SU-DHL-6 (cell line): ENCODE results near the gene UNC5A.

Experiments used
- H2AFZ ChIP-seq: fragments of 200-600 bp; sonication (generic); 2 replicates; pipeline ENCODE4 v1.6.1; 2014; ENCODE audit warnings: low read depth, mild to moderate bottlenecking, moderate library complexity, mixed read lengths, antibody characterized with exemption, low read length; ENCODE audit not compliant: severe bottlenecking
- H3F3A ChIP-seq: fragments of 200-600 bp; shearing (Covaris generic); 2 replicates; pipeline ENCODE4 v1.6.0; 2016; ENCODE audit warnings: antibody characterized with exemption, mild to moderate bottlenecking; ENCODE audit not compliant: insufficient read depth
- H3K27ac ChIP-seq: fragments of 200-600 bp; sonication (generic); 2 replicates; pipeline ENCODE4 v1.5.1; 2016; ENCODE audit warnings: low read depth, mild to moderate bottlenecking, low read length, moderate library complexity, mixed read lengths
- H3K27me3 ChIP-seq: fragments of 200-600 bp; sonication (generic), shearing (Covaris generic); 2 replicates; pipeline ENCODE4 v1.6.0; 2014; ENCODE audit warnings: mild to moderate bottlenecking, low read length
- H3K36me3 ChIP-seq: fragments of 200-600 bp; sonication (generic); 2 replicates; pipeline ENCODE4 v1.6.1; 2014; ENCODE audit warnings: mild to moderate bottlenecking, low read length, mixed read lengths
- H3K4me2 ChIP-seq: fragments of 300-600, 200-600 bp; shearing (Covaris generic), sonication (generic); 2 replicates; pipeline ENCODE4 v1.6.0; 2014; ENCODE audit warnings: low read length, low read depth, mild to moderate bottlenecking; ENCODE audit not compliant: poor library complexity, severe bottlenecking
- H3K4me3 ChIP-seq: fragments of 200-600 bp; sonication (generic); 2 replicates; pipeline ENCODE4 v1.5.1; 2014; ENCODE audit warnings: antibody characterized with exemption, low read length, mild to moderate bottlenecking, mixed read lengths; ENCODE audit not compliant: insufficient read depth, poor library complexity, severe bottlenecking
- H3K79me2 ChIP-seq: fragments of 200-600 bp; sonication (generic); 2 replicates; pipeline ENCODE4 v1.6.1; 2014; ENCODE audit warnings: mild to moderate bottlenecking, low read length, moderate library complexity; ENCODE audit not compliant: insufficient read depth
- H3K9ac ChIP-seq: fragments of 200-600 bp; sonication (generic); 2 replicates; pipeline ENCODE4 v1.7.0; 2014; ENCODE audit warnings: mild to moderate bottlenecking, low read length
- H3K9me2 ChIP-seq: fragments of 200-600 bp; sonication (generic); replicated peaks from 2 replicates; pipeline ENCODE4 v1.6.1; 2014; ENCODE audit warnings: low read length; ENCODE audit not compliant: insufficient read depth
- H3K9me3 ChIP-seq: fragments of 200-600 bp; sonication (generic); 2 replicates; pipeline ENCODE4 v1.6.1; 2014; ENCODE audit warnings: low read length, mixed read lengths; ENCODE audit not compliant: insufficient read depth
- H4K20me1 ChIP-seq: fragments of 200-600 bp; sonication (generic); 2 replicates; pipeline ENCODE4 v1.6.1; 2014; ENCODE audit warnings: low read depth, mild to moderate bottlenecking, antibody characterized with exemption, low read length, moderate library complexity, mixed read lengths
- CTCF ChIP-seq: fragments of 200-600 bp; sonication (generic); IDR thresholded peaks from one replicate; pipeline ENCODE4 v1.5.1; 2017; ENCODE audit warnings: antibody characterized with exemption, mild to moderate bottlenecking, low read length, moderate library complexity; ENCODE audit not compliant: insufficient read depth, poor library complexity, severe bottlenecking
- EZH2phosphoT487 ChIP-seq: fragments of 200-600 bp; sonication (generic), shearing (Covaris generic); conservative IDR thresholded peaks from 2 replicates; pipeline ENCODE4 v1.6.1; 2018; ENCODE audit warnings: mild to moderate bottlenecking, antibody characterized with exemption, low read length, moderate library complexity, mixed read lengths

The UNC5A gene

GRCh38 chr5:176784218-176785165 lies 25.9 kb upstream of the UNC5A start:
- Histone ChIP-seq H3K79me2 (no peaks in the 10 kb centered on the region), H3K9ac (no peak overlapping the region), H3K4me3 (no peak overlapping the region), H3K36me3 (no peaks in the 10 kb centered on the region), H4K20me1 (no peaks in the 10 kb centered on the region), H3K4me2 (no peak overlapping the region), H3F3A (no peaks in the 10 kb centered on the region), H3K27me3 (no peaks in the 10 kb centered on the region), H2AFZ (no peak overlapping the region), H3K9me2 (no peaks in the 10 kb centered on the region), H3K9me3 (no peaks in the 10 kb centered on the region), H3K27ac (no peak overlapping the region)
- TF ChIP-seq CTCF = no peak
- no peak for TF ChIP-seq EZH2phosphoT487

GRCh38 chr5:176785184-176786145 lies 24.9 kb upstream of the UNC5A start:
- Histone ChIP-seq H3K36me3 (no peaks in the 10 kb centered on the region), H3K9ac (no peak overlapping the region), H3K9me3 (no peaks in the 10 kb centered on the region), H3K27ac (no peak overlapping the region), H3K27me3 (no peaks in the 10 kb centered on the region), H3F3A (no peaks in the 10 kb centered on the region), H4K20me1 (no peaks in the 10 kb centered on the region), H3K79me2 (no peaks in the 10 kb centered on the region), H3K9me2 (no peaks in the 10 kb centered on the region), H3K4me3 (no peak overlapping the region), H3K4me2 (no peak overlapping the region), H2AFZ (no peak overlapping the region)
- TF ChIP-seq CTCF (no peak), EZH2phosphoT487 (no peak)

- Histone ChIP-seq H3K9ac (no peak overlapping the region), H3K27me3 (no peaks in the 10 kb centered on the region)
- TF ChIP-seq CTCF (no peak), EZH2phosphoT487 (no peak)
Measured at GRCh38 chr5:176787676-176788075, 22.7 kb upstream of the UNC5A start.

More at GRCh38 chr5:176787676-176788075, 22.7 kb upstream of the UNC5A start:
- no peaks in the 10 kb centered on the region for H4K20me1 ChIP-seq
- no peaks in the 10 kb centered on the region for H3K9me2 ChIP-seq
- no peaks in the 10 kb centered on the region for H3F3A ChIP-seq
- H3K4me2 ChIP-seq = no peak overlapping the region
- no peak overlapping the region for H3K4me3 ChIP-seq
- H3K79me2 ChIP-seq = no peaks in the 10 kb centered on the region
- no peaks in the 10 kb centered on the region for H3K9me3 ChIP-seq
- no peak overlapping the region for H3K27ac ChIP-seq
- no peak overlapping the region for H2AFZ ChIP-seq
- no peaks in the 10 kb centered on the region for H3K36me3 ChIP-seq
